GM18907 (cell line): ENCODE results near the gene ACKR2.

Experiments used
- ATAC-seq: cut with Tn5 transposase; IDR thresholded peaks from one replicate; pipeline ENCODE4 v1.9.1; 2021; ENCODE audit warnings: mild to moderate bottlenecking, moderate library complexity; ENCODE audit not compliant: unreplicated experiment

ACKR2 gene

GRCh38 chr3:42853739-42854302, 44.6 kb downstream of the ACKR2 start:
- no peak for ATAC-seq

- no peak for ATAC-seq
Observed at GRCh38 chr3:42855219-42855546, 45.9 kb downstream of the ACKR2 start.

GRCh38 chr3:42855547-42856380, 46.5 kb downstream of the ACKR2 start:
- no peak for ATAC-seq

- no peak for ATAC-seq
Observed at GRCh38 chr3:42856544-42856943, 47.3 kb downstream of the ACKR2 start.

- ATAC-seq, result no peak
Observed at GRCh38 chr3:42864321-42864950, 55.2 kb downstream of the ACKR2 start.

- ATAC-seq, result no peak
Observed at GRCh38 chr3:42865256-42865655, 56.0 kb downstream of the ACKR2 start.

- no peak for ATAC-seq
Observed at GRCh38 chr3:42867138-42867537, 57.9 kb downstream of the ACKR2 start.

GRCh38 chr3:42868841-42869240, 59.6 kb downstream of the ACKR2 start:
- no peak for ATAC-seq

GRCh38 chr3:42871592-42872196, 62.4 kb downstream of the ACKR2 start:
- ATAC-seq, result no peak

- no peak for ATAC-seq
Observed at GRCh38 chr3:42872718-42873117, 63.5 kb downstream of the ACKR2 start.

GRCh38 chr3:42873221-42873982, 64.2 kb downstream of the ACKR2 start:
- ATAC-seq, result no peak

GRCh38 chr3:42874749-42875148, 65.5 kb downstream of the ACKR2 start:
- no peak for ATAC-seq

GRCh38 chr3:42875325-42876151, 66.3 kb downstream of the ACKR2 start, which contains the start of gene CYP8B1:
Gene CYP8B1, minus strand, starts transcription at chr3:42875879. Its CDS starts 63 bp downstream, at chr3:42875816.
- no peak for ATAC-seq

GRCh38 chr3:42876401-42876800, 67.2 kb downstream of the ACKR2 start:
- no peak for ATAC-seq

GRCh38 chr3:42876940-42877720, 67.9 kb downstream of the ACKR2 start:
- ATAC-seq, result no peak

- ATAC-seq, result no peak
Observed at GRCh38 chr3:42877881-42878280, 68.6 kb downstream of the ACKR2 start.

- ATAC-seq, result no peak
Observed at GRCh38 chr3:42880183-42880582, 70.9 kb downstream of the ACKR2 start.

GRCh38 chr3:42880601-42881451, 71.6 kb downstream of the ACKR2 start:
- peak; percentile 98 for ATAC-seq
